ENCODE measurements around the gene FAR2. TPM values are rescaled to one million over a fixed set of nuclear protein-coding genes. Genes with fewer than 3 reads are reported as not detected.

The FAR2 gene
- total and polyA plus RNA-seq, 2 experiments from 2014 or later: 18.7 to 22.6 TPM

- TF ChIP-seq EZH2 (IDR thresholded peaks at IDR 0.05; ENCODE audit: low read depth, unreplicated experiment) (no peak), CREB1 (CRISPR knock-in tag; IDR thresholded peaks at IDR 0.05; ENCODE audit: low read depth) (no peak), POLR2AphosphoS5 (IDR thresholded peaks at IDR 0.05; ENCODE audit: low read depth) (no peak), EZH2phosphoT487 (IDR thresholded peaks at IDR 0.05; ENCODE audit: unreplicated experiment) (no peak)
These were observed 85.5 kb downstream of the FAR2 start (continued) for GRCh38 chr12:29234552-29234951.

DNA sequence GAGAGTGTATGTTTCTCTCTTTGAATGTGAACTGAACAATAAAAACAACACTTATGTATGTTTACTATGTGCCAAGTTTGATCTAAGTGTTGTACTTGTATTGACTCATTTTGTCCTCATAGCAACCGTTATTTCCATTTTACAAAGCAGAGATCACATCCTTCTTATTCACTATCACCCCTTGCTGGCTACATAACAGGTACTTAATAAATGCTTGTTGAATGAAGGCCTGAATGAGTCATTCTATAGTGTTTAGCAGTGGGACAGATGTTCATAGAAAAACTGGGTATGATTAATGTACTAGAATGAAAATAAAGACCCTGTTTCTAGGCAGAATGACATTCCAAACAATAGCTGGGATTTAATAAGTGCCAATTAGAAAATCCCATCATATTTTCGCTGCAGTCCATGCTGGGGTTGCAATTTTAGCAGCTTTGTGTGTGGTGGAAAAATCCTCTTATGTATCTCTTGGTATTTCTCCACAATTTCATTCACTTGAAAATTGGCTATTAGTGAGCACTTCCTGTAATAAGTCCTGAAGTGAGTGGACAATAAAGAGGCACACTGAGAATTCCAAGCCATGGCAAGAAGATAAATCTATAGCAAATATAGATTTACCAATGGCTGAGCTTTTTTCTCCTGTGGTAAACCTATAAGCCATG lies 86.0 kb downstream of the FAR2 start:
- Histone ChIP-seq H3K4me2 (no peak overlapping the region), H3K4me1 (ENCODE audit: insufficient read depth) (peaks cover 4% of the 10 kb centered on the region), H3K27me3 (ENCODE audit: insufficient read depth) (no peaks in the 10 kb centered on the region), H3K9me2 (ENCODE audit: insufficient read depth) (0 out of 2 replicates have a peak, but pooled peaks cover 6% of the 10 kb centered on the region), H3K79me2 (replicated peaks; ENCODE audit: insufficient read depth) (no peaks in the 10 kb centered on the region), H4K20me1 (replicated peaks; ENCODE audit: insufficient read depth) (no peaks in the 10 kb centered on the region), H3K27ac (ENCODE audit: low read depth) (no peak overlapping the region), H3F3A (replicated peaks; ENCODE audit: low read depth) (no peaks in the 10 kb centered on the region), H3K4me3 (no peak overlapping the region), H3K36me3 (ENCODE audit: insufficient read depth) (no peaks in the 10 kb centered on the region), H2AFZ (no peak overlapping the region)
- no peaks in the 10 kb centered on the region for H3K9me3 Mint-ChIP-seq
- no peak overlapping the region for H3K4me3 Mint-ChIP-seq
- ATAC-seq: no peak
- H3K4me1 Mint-ChIP-seq: peaks cover 6% of the 10 kb centered on the region; the same call in 2 of the 3 replicates
- no peak for DNase-seq (ENCODE audit: low spot score)
- no peaks in the 10 kb centered on the region for H3K36me3 Mint-ChIP-seq (ENCODE audit: low read depth)
- H3K27me3 Mint-ChIP-seq (ENCODE audit: insufficient read depth, low read depth, poor library complexity): no peaks in the 10 kb centered on the region
- no peak overlapping the region for H3K27ac Mint-ChIP-seq
- TF ChIP-seq ZNF114 (CRISPR knock-in tag; IDR thresholded peaks at IDR 0.05): no peak
- no peak for TF ChIP-seq ZNF331 (CRISPR knock-in tag; IDR thresholded peaks at IDR 0.05; ENCODE audit: low read depth)
- TF ChIP-seq ETS1 (IDR thresholded peaks at IDR 0.05): no peak
- TF ChIP-seq, protein P1, sequence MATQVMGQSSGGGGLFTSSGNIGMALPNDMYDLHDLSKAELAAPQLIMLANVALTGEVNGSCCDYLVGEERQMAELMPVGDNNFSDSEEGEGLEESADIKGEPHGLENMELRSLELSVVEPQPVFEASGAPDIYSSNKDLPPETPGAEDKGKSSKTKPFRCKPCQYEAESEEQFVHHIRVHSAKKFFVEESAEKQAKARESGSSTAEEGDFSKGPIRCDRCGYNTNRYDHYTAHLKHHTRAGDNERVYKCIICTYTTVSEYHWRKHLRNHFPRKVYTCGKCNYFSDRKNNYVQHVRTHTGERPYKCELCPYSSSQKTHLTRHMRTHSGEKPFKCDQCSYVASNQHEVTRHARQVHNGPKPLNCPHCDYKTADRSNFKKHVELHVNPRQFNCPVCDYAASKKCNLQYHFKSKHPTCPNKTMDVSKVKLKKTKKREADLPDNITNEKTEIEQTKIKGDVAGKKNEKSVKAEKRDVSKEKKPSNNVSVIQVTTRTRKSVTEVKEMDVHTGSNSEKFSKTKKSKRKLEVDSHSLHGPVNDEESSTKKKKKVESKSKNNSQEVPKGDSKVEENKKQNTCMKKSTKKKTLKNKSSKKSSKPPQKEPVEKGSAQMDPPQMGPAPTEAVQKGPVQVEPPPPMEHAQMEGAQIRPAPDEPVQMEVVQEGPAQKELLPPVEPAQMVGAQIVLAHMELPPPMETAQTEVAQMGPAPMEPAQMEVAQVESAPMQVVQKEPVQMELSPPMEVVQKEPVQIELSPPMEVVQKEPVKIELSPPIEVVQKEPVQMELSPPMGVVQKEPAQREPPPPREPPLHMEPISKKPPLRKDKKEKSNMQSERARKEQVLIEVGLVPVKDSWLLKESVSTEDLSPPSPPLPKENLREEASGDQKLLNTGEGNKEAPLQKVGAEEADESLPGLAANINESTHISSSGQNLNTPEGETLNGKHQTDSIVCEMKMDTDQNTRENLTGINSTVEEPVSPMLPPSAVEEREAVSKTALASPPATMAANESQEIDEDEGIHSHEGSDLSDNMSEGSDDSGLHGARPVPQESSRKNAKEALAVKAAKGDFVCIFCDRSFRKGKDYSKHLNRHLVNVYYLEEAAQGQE (IDR thresholded peaks at IDR 0.05; ENCODE audit: unreplicated experiment): no peak
- no peak for TF ChIP-seq EZH2 (IDR thresholded peaks at IDR 0.05; ENCODE audit: low read depth, unreplicated experiment)
- TF ChIP-seq JUNB (IDR thresholded peaks at IDR 0.05; ENCODE audit: unreplicated experiment): no peak
- TF ChIP-seq CREB1 (CRISPR knock-in tag; IDR thresholded peaks at IDR 0.05; ENCODE audit: low read depth): no peak
- no peak for TF ChIP-seq EZH2phosphoT487 (IDR thresholded peaks at IDR 0.05; ENCODE audit: unreplicated experiment)
- no peak for TF ChIP-seq STAT1 (IDR thresholded peaks at IDR 0.05; ENCODE audit: unreplicated experiment)
- no peak for TF ChIP-seq NANOG (IDR thresholded peaks at IDR 0.05; ENCODE audit: borderline replicate concordance)
- TF ChIP-seq ZNF462 (CRISPR knock-in tag; IDR thresholded peaks at IDR 0.05): no peak
- no peak for TF ChIP-seq POLR2AphosphoS5 (IDR thresholded peaks at IDR 0.05; ENCODE audit: low read depth)

All from GM23338 (cell line).